Large intestine (tissue), 3 donors: ENCODE data around the gene TAGLN2. TPM values are rescaled to one million over a fixed set of nuclear protein-coding genes. Genes with fewer than 3 reads are reported as not detected.

Experiments used
- DNase-seq, 2 donors: peaks; one replicate each; pipeline versions ENCODE4 v3.0.0 to v3.0.0-alpha.2; 2013
- H3K27ac ChIP-seq: one replicate; pipeline ENCODE4 v1.5.1; 2013; ENCODE audit warnings: low read length
- H3K27me3 ChIP-seq: 2 replicates; pipeline ENCODE4 v1.6.1; 2013; ENCODE audit warnings: low read length; ENCODE audit not compliant: control insufficient read depth, insufficient read depth
- H3K36me3 ChIP-seq: 2 replicates; pipeline ENCODE4 v1.6.1; 2013; ENCODE audit warnings: low read length; ENCODE audit not compliant: control insufficient read depth, insufficient read depth
- H3K4me1 ChIP-seq: one replicate; pipeline ENCODE4 v1.6.1; 2013; ENCODE audit warnings: low read length; ENCODE audit not compliant: control insufficient read depth, insufficient read depth
- H3K4me3 ChIP-seq: one replicate; pipeline ENCODE4 v1.5.1; 2013; ENCODE audit warnings: low read length
- H3K9me3 ChIP-seq: one replicate; pipeline ENCODE4 v1.6.1; 2013; ENCODE audit warnings: mild to moderate bottlenecking, low read depth, low read length, moderate library complexity; ENCODE audit not compliant: control insufficient read depth
- WGBS: methylation state at CpG from one replicate; pipeline ENCODE4 v1.1.5; 2013; ENCODE audit warnings: low lambda C conversion rate; ENCODE audit not compliant: insufficient coverage; 5-methylcytosine and 5-hydroxymethylcytosine counted together
- polyA plus RNA-seq: library from polyadenylated mRNA; unstranded; fragments of 120-200 nt; gene quantifications from one replicate; pipeline ENCODE4 v1.2.1, GENCODE V29; 2013

TAGLN2 gene
- polyA plus RNA-seq, 1 donor: 271 TPM

GRCh38 chr1:159872891-159873290, 52.4 kb downstream of the TAGLN2 start:
- H3K27ac ChIP-seq: no peak overlapping the region
- H3K4me1 ChIP-seq: peaks cover 5% of the 10 kb centered on the region

GRCh38 chr1:159870704-159871103, 54.6 kb downstream of the TAGLN2 start:
- DNase-seq: no peak
- H3K27me3 ChIP-seq: peaks cover 7% of the 10 kb centered on the region
- no peak overlapping the region for H3K27ac ChIP-seq
- peaks cover 17% of the 10 kb centered on the region for H3K4me1 ChIP-seq
- no CpG with 5 or more reads among the region's 5 CpGs for WGBS
- H3K4me3 ChIP-seq: no peak overlapping the region
- H3K9me3 ChIP-seq: no peaks in the 10 kb centered on the region
- no peaks in the 10 kb centered on the region for H3K36me3 ChIP-seq

More at GRCh38 chr1:159872891-159873290, 52.4 kb downstream of the TAGLN2 start:
- no CpG with 5 or more reads among the region's 15 CpGs for WGBS
- Histone ChIP-seq H3K9me3 (no peaks in the 10 kb centered on the region), H3K36me3 (no peaks in the 10 kb centered on the region), H3K4me3 (no peak overlapping the region), H3K27me3 (peaks cover 7% of the 10 kb centered on the region)
- DNase-seq: no peak

- Histone ChIP-seq H3K4me3 (no peak overlapping the region), H3K4me1 (peaks cover 17% of the 10 kb centered on the region), H3K9me3 (no peaks in the 10 kb centered on the region), H3K27me3 (peaks cover 7% of the 10 kb centered on the region), H3K27ac (no peak overlapping the region), H3K36me3 (no peaks in the 10 kb centered on the region)
- WGBS: 100% methylated on average over 1 of the region's 1 CpG
- DNase-seq: no peak
These were observed 55.7 kb downstream of the TAGLN2 start for GRCh38 chr1:159869607-159870006.

- H3K4me3 ChIP-seq: no peak overlapping the region
- DNase-seq: no peak
- H3K9me3 ChIP-seq: no peaks in the 10 kb centered on the region
- peaks cover 7% of the 10 kb centered on the region for H3K27me3 ChIP-seq
- H3K4me1 ChIP-seq: peaks cover 17% of the 10 kb centered on the region
- no peak overlapping the region for H3K27ac ChIP-seq
- WGBS: no CpG with 5 or more reads among the region's 4 CpGs
- H3K36me3 ChIP-seq: no peaks in the 10 kb centered on the region
These were observed 56.1 kb downstream of the TAGLN2 start for GRCh38 chr1:159869173-159869572.

GRCh38 chr1:159868766-159869165, 56.5 kb downstream of the TAGLN2 start:
- no peaks in the 10 kb centered on the region for H3K36me3 ChIP-seq
- no peak overlapping the region for H3K27ac ChIP-seq
- H3K4me3 ChIP-seq: no peak overlapping the region
- no CpG with 5 or more reads among the region's 3 CpGs for WGBS
- H3K27me3 ChIP-seq: peaks cover 7% of the 10 kb centered on the region
- no peaks in the 10 kb centered on the region for H3K9me3 ChIP-seq
- no peak for DNase-seq
- H3K4me1 ChIP-seq: peaks cover 17% of the 10 kb centered on the region

Other genes with a start within 250 kb of the TAGLN2 start
- gene CRP, start 210.9 kb downstream of the TAGLN2 start, polyA plus RNA-seq: not detected
- 40.0 TPM for gene DUSP23, start 144.5 kb downstream of the TAGLN2 start, polyA plus RNA-seq
- 0.69 TPM for gene FCRL6, start 123.1 kb downstream of the TAGLN2 start, polyA plus RNA-seq
- gene SLAMF8, start 98.6 kb downstream of the TAGLN2 start, polyA plus RNA-seq: 4.5 TPM
- gene VSIG8, start 62.9 kb downstream of the TAGLN2 start, polyA plus RNA-seq: 0.06 TPM
- gene CFAP45, start 25.3 kb downstream of the TAGLN2 start, polyA plus RNA-seq: 0.30 TPM
- gene IGSF9, start 20.1 kb upstream of the TAGLN2 start, polyA plus RNA-seq: 107 TPM
- gene SLAMF9, start 28.7 kb upstream of the TAGLN2 start, polyA plus RNA-seq: 0.33 TPM
- 13.1 TPM for gene PIGM, start 106.5 kb upstream of the TAGLN2 start, polyA plus RNA-seq
- 0.52 TPM for gene KCNJ10, start 144.7 kb upstream of the TAGLN2 start, polyA plus RNA-seq
- gene KCNJ9, start 156.0 kb upstream of the TAGLN2 start, polyA plus RNA-seq: 0.36 TPM
- gene IGSF8, start 173.1 kb upstream of the TAGLN2 start, polyA plus RNA-seq: 31.0 TPM
- gene ATP1A2, start 190.3 kb upstream of the TAGLN2 start, polyA plus RNA-seq: 7.5 TPM
- 0.27 TPM for gene ATP1A4, start 226.1 kb upstream of the TAGLN2 start, polyA plus RNA-seq